ENCODE results near the gene SLC28A2.
"Not testable (repeated sequence)": the region's sequence is repeated elsewhere in the genome, so short reads cannot be mapped to it uniquely, and the experiment has no call there.

The SLC28A2 gene

DNA sequence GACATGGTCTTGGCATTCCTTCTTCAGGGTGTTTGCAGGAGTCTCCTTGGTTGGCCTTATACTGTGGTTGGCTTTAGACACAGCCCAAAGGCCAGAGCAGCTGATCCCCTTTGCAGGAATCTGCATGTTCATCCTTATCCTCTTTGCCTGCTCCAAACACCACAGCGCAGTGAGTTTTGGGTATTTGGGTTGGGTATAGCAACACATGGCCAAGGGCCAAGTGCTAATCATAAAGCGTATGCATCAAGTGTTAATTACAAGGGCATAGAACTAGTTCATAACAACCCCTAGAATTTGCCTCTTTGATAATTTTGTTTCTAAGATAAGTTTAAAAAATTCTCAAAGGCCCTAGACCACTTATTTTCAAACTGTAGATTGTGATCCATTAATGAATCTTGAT lies 11.8 kb downstream of the SLC28A2 start:
- no peak for DNase-seq

DNA sequence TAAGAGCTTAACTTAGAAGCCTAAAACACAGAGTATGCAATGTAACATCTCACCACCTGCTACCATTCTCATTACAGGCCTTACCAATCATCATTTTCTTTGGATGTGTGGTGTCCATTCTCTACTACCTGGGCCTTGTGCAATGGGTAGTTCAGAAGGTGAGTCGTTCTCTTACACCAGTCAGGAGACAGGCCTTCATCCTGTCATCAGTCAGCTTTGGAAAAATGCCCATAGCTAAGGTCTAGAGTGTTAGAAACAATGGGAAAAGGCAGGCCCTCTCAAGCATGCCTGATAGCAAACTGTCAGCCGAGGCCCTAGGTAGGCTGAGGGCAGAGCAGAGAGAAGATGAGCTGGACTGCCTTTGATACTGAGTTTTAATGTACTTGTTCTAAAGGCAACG lies 13.5 kb downstream of the SLC28A2 start:
- no peak for DNase-seq

- no peak for DNase-seq
These were observed 16.1 kb downstream of the SLC28A2 start for GRCh38 chr15:45268135-45268534.

GRCh38 chr15:45274636-45275380 lies 22.8 kb downstream of the SLC28A2 start:
- DNase-seq: no peak

GRCh38 chr15:45276831-45277230 lies 24.8 kb downstream of the SLC28A2 start:
- no peak for DNase-seq

DNA sequence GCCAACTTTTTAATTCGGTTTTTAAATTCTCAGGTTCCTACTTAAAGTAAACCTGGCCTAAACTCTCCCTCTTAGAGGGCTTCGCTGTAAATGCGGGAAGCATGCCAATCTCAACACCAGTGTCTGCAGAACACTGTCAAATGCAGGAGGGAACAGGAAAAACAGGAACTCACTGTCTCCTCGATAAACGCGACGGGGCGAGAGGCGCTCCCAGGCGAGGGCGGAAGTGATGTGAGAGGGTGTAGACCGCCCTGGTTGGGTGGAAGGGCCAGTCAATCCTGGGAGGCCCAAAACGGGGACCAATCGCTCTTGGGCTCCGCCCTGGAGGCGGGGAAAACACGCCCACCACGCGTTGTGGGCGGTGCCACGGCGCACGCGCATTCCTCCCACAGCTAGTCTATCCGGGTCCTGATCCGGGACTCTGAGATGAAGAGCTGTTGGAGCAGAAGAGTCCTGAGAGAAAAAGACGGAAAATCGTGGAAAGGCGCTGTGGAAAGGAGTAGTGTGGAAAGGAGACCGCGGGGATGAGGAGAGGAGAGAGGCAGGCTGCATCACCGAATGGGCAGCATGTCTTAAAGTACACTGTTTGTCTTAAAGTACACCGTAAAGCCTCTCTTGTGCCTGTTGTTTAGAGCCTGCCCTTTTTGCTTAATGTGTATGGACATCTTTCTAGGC lies 27.1 kb downstream of the SLC28A2 start:
- peak; percentile 95 to 97 (median 96) for DNase-seq

DNA sequence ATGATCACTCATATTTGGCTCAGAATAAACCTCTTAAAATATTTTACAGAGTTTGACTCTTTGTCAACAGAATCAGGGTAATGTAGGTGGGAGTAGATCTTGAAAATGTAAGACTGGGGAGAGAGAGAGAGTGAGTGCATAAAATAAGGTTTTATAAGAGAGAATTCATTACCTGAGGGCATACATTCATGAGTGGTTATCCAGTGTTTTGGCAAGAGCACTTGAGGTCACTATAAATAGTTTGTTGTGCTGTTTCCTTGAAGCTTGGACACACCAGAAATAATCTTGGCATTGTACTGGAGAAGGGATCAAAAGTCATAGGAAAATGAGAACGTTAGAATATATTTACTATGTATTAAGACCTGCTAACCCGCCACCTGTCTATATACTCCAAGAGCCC lies 33.4 kb downstream of the SLC28A2 start:
- DNase-seq: no peak

GRCh38 chr15:45287390-45287956 lies 35.4 kb downstream of the SLC28A2 start:
- no peak for DNase-seq

GRCh38 chr15:45288947-45289346 lies 36.9 kb downstream of the SLC28A2 start:
- no peak for DNase-seq

DNA sequence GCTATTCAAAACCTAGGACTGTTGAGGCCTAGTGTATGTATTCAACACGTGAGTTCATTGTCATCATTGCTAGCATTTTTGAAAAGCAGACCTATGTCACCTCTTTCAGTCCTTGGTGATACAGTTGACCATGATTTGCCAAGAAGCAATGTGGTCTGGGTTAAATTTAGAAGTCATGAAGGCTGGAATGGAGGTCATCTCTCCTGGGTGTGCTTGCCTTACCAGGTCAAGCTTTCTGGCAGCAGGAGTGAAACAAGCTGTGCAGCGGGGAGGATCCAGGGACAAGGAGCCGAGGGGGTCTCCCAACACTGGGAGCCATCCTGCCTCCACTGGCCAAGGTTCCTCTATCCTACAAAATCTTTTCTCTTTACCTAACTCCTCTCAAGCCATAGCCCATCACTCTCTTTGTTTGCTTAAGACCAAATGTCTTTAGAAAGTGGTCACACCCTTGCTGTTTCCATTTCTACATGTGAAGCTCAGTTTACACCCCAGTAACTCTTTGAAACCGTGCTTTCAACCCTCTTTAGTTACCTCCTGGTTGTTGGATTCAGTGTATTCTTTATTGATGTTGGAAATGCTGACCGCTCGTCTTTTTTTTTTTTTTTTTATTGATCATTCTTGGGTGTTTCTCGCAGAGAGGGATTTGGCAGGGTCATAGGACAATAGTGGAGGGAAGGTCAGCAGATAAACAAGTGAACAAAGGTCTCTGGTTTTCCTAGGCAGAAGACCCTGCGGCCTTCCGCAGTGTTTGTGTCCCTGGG lies 40.0 kb downstream of the SLC28A2 start:
- DNase-seq: no peak

- not testable (repeated sequence) for DNase-seq
These were observed 41.3 kb downstream of the SLC28A2 start for GRCh38 chr15:45293326-45293725.

- not testable (repeated sequence) for DNase-seq
These were observed 46.9 kb downstream of the SLC28A2 start for GRCh38 chr15:45298964-45299378.

DNA sequence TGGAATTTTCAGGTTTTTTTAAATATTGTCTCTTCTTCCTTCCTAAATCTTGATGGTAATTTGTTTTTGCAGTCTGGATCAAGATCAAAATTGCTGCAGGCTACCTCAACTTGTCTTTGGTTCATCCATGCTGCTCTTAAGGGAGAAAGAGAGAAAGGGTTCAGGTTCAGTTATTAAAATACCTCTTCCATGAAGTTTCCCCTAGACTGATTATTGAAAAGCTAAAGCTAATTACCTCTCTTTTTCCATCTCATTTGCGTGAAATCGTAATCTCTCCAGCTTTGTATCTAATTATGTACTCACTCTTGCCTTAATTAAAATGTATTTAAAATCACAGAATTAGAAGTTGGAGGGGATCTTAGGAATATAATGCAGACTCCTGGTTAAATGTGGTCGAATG lies 52.7 kb downstream of the SLC28A2 start:
- no peak for DNase-seq

DNA sequence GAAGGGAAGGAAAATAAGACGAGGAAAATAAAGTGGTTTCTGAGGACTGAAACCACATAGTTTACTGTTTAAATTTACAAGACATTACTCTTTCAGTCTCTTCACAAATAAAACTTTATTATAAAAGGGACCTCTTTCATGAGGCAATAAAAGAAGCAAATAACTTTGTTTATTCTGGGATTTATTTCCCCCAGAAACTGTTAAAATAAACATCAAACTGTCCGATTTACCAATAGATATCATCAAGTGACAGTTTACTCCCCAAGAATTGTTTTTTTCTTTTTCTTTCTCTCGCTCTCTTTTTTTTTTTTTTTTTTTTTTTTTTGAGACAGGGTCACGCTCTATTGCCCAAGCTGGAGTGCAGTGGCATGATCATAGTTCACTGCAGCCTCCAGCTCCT lies 54.1 kb downstream of the SLC28A2 start:
- DNase-seq: no peak

DNA sequence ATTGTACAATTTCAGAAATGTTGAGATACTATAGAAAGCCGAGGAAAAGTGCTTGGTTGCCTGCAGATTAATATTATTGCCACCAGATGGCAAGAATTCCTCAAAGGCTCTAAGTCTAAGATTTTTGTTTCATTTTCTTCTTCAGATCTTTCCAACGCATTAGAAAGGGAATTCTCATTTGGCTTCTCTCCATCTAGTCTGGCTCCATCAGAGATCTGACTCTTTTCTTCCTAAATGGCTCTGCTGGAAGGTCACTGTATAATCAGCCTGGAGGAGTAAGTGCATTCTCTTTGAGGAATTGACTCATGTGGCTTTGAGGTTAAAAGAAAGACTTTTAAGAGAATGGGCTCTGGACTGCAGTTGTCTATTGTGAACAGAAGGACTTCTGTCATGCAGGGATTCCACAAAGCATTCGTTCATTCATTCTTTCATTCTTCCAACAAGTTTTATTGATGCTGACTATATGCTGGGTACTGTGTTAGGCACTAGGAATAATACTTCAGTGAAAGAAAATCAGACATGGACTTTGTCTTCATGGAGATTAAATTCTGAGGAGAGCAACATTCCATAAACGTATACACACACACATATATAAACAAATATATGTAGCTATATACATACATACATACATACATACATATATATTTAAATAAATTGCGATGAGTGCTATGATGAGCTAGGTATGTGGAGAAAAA lies 55.3 kb downstream of the SLC28A2 start:
- no peak for DNase-seq

GRCh38 chr15:45314117-45314516 lies 62.1 kb downstream of the SLC28A2 start:
- not testable (repeated sequence) for DNase-seq

- DNase-seq: no peak
These were observed 62.9 kb downstream of the SLC28A2 start for GRCh38 chr15:45314960-45315359.

DNA sequence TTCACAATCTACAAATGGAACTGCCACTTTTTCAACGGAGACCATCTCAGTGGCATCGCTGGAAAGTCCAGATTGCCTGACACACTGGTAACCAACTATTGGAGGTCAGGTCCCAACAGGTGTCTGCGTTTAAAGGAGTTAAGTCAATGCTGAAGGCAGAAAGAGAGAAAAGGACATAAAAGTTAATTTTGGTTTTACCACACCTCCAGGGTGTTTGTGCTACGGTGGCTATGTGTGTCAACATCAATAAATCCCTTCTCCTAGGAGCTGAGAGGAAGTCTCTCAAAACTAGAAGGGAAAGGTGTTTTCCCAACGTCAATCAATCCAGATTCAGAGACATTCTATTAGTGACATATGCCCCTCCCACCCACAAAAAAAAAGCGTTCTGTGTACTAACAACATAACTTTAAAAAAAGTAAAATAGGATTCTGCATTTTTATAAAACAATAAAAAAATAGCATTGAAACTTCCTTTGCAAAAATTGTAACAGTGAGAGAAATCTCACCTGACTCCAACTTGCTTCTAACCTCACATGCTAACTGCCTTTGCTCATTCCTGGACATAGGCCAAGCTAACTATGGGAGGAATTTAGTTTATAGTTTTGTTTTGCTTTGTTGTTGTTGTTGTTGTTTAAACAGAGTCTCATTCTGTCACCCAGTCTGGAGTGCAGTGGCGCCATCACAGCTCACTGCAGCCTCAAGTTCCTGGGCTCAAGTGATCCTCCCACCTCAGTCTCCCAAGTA lies 67.6 kb downstream of the SLC28A2 start:
- no peak for DNase-seq

- DNase-seq: no peak
These were observed 68.7 kb downstream of the SLC28A2 start for GRCh38 chr15:45320581-45321205.

DNA sequence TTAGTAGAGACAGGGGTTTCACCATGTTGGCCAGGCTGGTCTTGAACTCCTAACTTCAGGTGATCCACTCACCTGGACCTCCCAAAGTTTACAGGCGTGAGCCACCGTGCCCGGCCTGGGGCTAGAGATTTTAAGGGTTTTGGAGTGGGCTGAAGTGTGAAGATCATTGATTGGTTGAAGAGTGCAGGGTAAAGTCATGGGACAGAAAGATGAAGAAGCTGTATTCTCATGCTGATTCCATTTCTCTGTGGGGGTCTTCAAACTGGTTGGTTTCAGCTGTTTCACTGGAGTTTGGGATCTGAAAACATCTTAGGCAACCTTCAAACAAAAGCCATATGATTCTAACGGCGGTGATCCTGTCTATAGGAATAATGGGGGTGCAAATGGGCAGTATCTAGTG lies 74.2 kb downstream of the SLC28A2 start:
- DNase-seq: no peak

GRCh38 chr15:45326741-45327140 lies 74.7 kb downstream of the SLC28A2 start:
- no peak for DNase-seq

All from activated naive CD4-positive, alpha-beta T cell (primary cell).